PFSK-1 (cell line): Measurements from ENCODE around the gene SH2D7.

Source experiments
- REST ChIP-seq, 2 experiments: IDR thresholded peaks; 2 replicates each; pipeline versions ENCODE4 v1.6.1 to v1.8.0; 2011 to 2012; ENCODE audit warnings: low read depth in 2 of 2, low read length in 2 of 2, control low read depth in 1 of 2, inconsistent platforms in 1 of 2, mild to moderate bottlenecking in 1 of 2, moderate library complexity in 1 of 2; ENCODE audit not compliant: insufficient read depth in 1 of 2
- TAF1 ChIP-seq: IDR thresholded peaks from 2 replicates; pipeline ENCODE4 v1.6.1; 2012; ENCODE audit warnings: low read length, control low read depth, borderline replicate concordance; ENCODE audit not compliant: insufficient read depth

DNA sequence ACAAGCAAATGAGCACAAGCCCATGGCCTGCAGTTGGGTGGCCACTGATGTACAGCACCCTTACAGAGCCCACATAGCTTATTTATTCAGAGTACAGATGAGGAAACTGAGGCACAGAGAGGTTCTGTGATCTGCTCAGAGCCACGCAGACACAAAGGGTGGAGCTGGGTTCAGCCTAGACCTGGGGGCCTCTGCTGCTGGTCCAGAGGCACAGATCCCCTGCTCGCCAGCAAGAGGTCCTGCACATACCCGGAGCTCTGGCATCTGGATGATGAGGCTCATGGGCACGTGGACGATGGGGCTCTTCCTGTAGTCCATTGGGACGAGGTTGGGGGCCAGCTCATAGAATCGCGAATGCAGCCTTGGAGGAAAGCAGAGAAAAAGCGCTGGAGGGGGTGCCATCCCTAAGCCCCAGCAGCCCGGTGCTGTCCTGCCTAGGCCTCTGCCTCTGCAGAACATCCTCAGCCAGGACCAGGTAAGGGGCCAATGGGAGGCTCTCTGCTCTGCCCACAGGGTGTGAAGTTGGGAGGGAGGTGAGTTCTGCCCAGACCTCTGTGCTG lies 18.6 kb downstream of the SH2D7 start:
- TF ChIP-seq TAF1 (no peak), REST (IDR thresholded peaks at IDR 0.05; ENCODE audit: insufficient read depth in 1 of 2, low read depth in 2 of 2, low read length in 2 of 2) (no peak)
